CD4-positive, alpha-beta T cell (primary cell): ENCODE data around the gene GIGYF1. TPM values are rescaled to one million over a fixed set of nuclear protein-coding genes. Genes with fewer than 3 reads are reported as not detected.

Experiments used
- ATAC-seq: fragments of 200-7000 bp; cut with Tn5 transposase; one replicate; pipeline ENCODE4 v1.10.0; 2022; ENCODE audit warnings: mild to moderate bottlenecking; ENCODE audit not compliant: poor library complexity
- CTCF ChIA-PET: fragments of 350-600 bp; sonication (Branson Sonifier 250); formaldehyde crosslinking; loops from one replicate; lab custom pipeline; 2021; ENCODE audit warnings: antibody characterized with exemption, inconsistent platforms; lab: Charles Lee
- POLR2A ChIA-PET: fragments of 350-600 bp; sonication (Branson Sonifier 250); formaldehyde crosslinking; loops from one replicate; lab custom pipeline; 2021; ENCODE audit warnings: antibody characterized with exemption, inconsistent platforms; lab: Charles Lee
- DNase-seq, 14 experiments: peaks; one replicate each; pipeline ENCODE4 v3.0.0-alpha.2; 2013 to 2020; ENCODE audit warnings: mixed read lengths in 2 of 14
- H3K27ac ChIP-seq, 2 donors: one replicate each; pipeline versions ENCODE4 v1.5.1 to v1.7.0; 2013; ENCODE audit warnings: low read length in 2 of 2, low read depth in 1 of 2, mild to moderate bottlenecking in 1 of 2
- H3K27me3 ChIP-seq, 2 experiments: 1 replicate in 1 of 2; 2 replicates in 1 of 2; pipeline versions ENCODE4 v1.6.1 to v1.7.0; 2013; ENCODE audit warnings: low read length in 2 of 2, control low read depth in 1 of 2, mild to moderate bottlenecking in 1 of 2, moderate library complexity in 1 of 2; ENCODE audit not compliant: insufficient read depth in 2 of 2, control insufficient read depth in 1 of 2
- H3K36me3 ChIP-seq: one replicate; pipeline ENCODE4 v1.6.1; 2013; ENCODE audit warnings: low read length, control low read depth; ENCODE audit not compliant: insufficient read depth
- H3K4me1 ChIP-seq: one replicate; pipeline ENCODE4 v1.6.1; 2013; ENCODE audit warnings: low read length, control low read depth; ENCODE audit not compliant: insufficient read depth
- H3K4me3 ChIP-seq: one replicate; pipeline ENCODE4 v1.5.1; 2013; ENCODE audit warnings: mild to moderate bottlenecking, low read length, moderate library complexity
- H3K9me3 ChIP-seq, 2 experiments: 1 replicate in 1 of 2; 2 replicates in 1 of 2; pipeline versions ENCODE4 v1.6.1 to v1.7.0; 2013; ENCODE audit warnings: low read length in 2 of 2, mild to moderate bottlenecking in 2 of 2, control low read depth in 1 of 2, moderate library complexity in 1 of 2; ENCODE audit not compliant: control insufficient read depth in 1 of 2, insufficient read depth in 1 of 2
- H3K27ac Mint-ChIP-seq: one replicate; pipeline ENCODE4 v1.8.0; 2020; ENCODE audit warnings: mixed read lengths
- H3K27me3 Mint-ChIP-seq: one replicate; pipeline ENCODE4 v1.8.0; 2021; ENCODE audit warnings: mixed read lengths
- H3K36me3 Mint-ChIP-seq: one replicate; pipeline ENCODE4 v1.8.0; 2021; ENCODE audit warnings: low read depth, mixed read lengths
- H3K4me1 Mint-ChIP-seq: one replicate; pipeline ENCODE4 v1.8.0; 2021; ENCODE audit warnings: low read depth, mixed read lengths
- H3K4me3 Mint-ChIP-seq: one replicate; pipeline ENCODE4 v1.8.0; 2020; ENCODE audit warnings: mild to moderate bottlenecking, mixed read lengths
- H3K9me3 Mint-ChIP-seq: one replicate; pipeline ENCODE4 v1.8.0; 2020; ENCODE audit warnings: mixed read lengths
- CTCF ChIP-seq: fragments of 200-600 bp; IDR thresholded peaks from one replicate; pipeline ENCODE4 v1.8.0; 2022; ENCODE audit warnings: antibody characterized with exemption, mild to moderate bottlenecking
- intact Hi-C, 2 experiments: fragments of 100-400 bp; cut with DNase I in 1 of 2; cut with micrococcal nuclease in 1 of 2; formaldehyde crosslinking; loops; one replicate each; pipeline versions ENCODE4 v1.15.1 to v1.9.0; 2023 to 2025; cut with DNase I, micrococcal nuclease
- total RNA-seq, 174 experiments: library from RNA in 2 of 174; stranded (reverse) in 2 of 174; gene quantifications; one replicate each; pipeline ENCODE4 v1.2.3 and lab custom pipeline; 2021 to 2026

GIGYF1 gene
- total RNA-seq, 2 experiments from 2014 or later: 75.5 to 78.8 TPM

DNA sequence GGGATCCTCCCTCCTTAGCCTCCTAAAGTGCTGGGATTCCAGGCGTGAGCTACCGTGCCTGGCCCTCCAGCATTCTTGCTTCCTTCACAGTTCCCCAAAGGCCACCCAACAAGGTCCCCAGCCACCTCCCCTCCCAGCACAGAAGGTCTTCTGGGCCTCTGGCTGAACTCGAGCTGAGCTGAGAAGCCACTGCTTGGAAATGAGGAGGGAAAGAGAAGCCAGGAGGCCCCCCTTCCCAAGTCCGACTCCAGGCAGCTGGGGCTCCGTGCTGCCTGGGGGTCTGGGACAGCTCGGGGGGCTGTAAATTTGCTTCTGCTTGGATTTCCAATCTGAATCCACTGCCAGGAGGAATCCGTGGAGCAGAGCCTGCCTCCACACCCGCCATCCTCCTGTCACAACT, 20.7 kb upstream of the GIGYF1 start:
- intact Hi-C loops: no loop called here
- TF ChIP-seq CTCF: no peak
- DNase-seq (no peak), ATAC-seq (no peak)
- H3K27me3 Mint-ChIP-seq: peaks cover 18% of the 10 kb centered on the region
- CTCF ChIA-PET: no interaction called here
- no peak overlapping the region for H3K27ac ChIP-seq
- H3K9me3 ChIP-seq: peaks cover 0 to 14% of the 10 kb centered on the region in 2 experiments
- peaks cover 6% of the 10 kb centered on the region in 2 experiments for H3K27me3 ChIP-seq
- H3K27ac Mint-ChIP-seq: no peak overlapping the region
- H3K9me3 Mint-ChIP-seq: peaks cover 5% of the 10 kb centered on the region
- no peaks in the 10 kb centered on the region for H3K36me3 Mint-ChIP-seq
- H3K4me1 Mint-ChIP-seq: no peaks in the 10 kb centered on the region
- no peak overlapping the region for H3K4me3 Mint-ChIP-seq
- POLR2A ChIA-PET: no interaction called here
- no peaks in the 10 kb centered on the region for H3K4me1 ChIP-seq
- no peaks in the 10 kb centered on the region for H3K36me3 ChIP-seq
- no peak overlapping the region for H3K4me3 ChIP-seq

- Histone ChIP-seq H3K4me1 (peaks cover 11% of the 10 kb centered on the region), H3K27ac (no peak overlapping the region), H3K9me3 (no peaks in the 10 kb centered on the region), H3K27me3 (no peaks in the 10 kb centered on the region), H3K36me3 (no peaks in the 10 kb centered on the region), H3K4me3 (no peak overlapping the region)
- intact Hi-C loops: no loop called here
- no peak for ATAC-seq
- no peak for TF ChIP-seq CTCF
- Mint-ChIP-seq H3K9me3 (no peaks in the 10 kb centered on the region), H3K36me3 (peaks cover 1% of the 10 kb centered on the region), H3K4me3 (no peak overlapping the region), H3K27me3 (no peaks in the 10 kb centered on the region), H3K27ac (no peak overlapping the region), H3K4me1 (peaks cover 8% of the 10 kb centered on the region)
- DNase-seq: no peak
- POLR2A ChIA-PET: no interaction called here
- CTCF ChIA-PET: interaction anchor here (0.8 kb wide), 1 partner anchor 102 kb away, joined by 3 read pairs; no protein-coding TSS in a partner anchor
Measured at GRCh38 chr7:100711369-100711768, 17.3 kb upstream of the GIGYF1 start.

GRCh38 chr7:100710452-100710851, 16.4 kb upstream of the GIGYF1 start:
- H3K9me3 Mint-ChIP-seq: no peaks in the 10 kb centered on the region
- no peaks in the 10 kb centered on the region for H3K36me3 ChIP-seq
- ATAC-seq (no peak), DNase-seq (no peak)
- intact Hi-C loops: no loop called here
- H3K36me3 Mint-ChIP-seq: peaks cover 9% of the 10 kb centered on the region
- H3K4me1 ChIP-seq: peaks cover 16% of the 10 kb centered on the region
- ChIA-PET CTCF (no interaction called here), POLR2A (no interaction called here)
- no peak overlapping the region for H3K4me3 Mint-ChIP-seq
- no peaks in the 10 kb centered on the region for H3K27me3 Mint-ChIP-seq
- H3K4me3 ChIP-seq: no peak overlapping the region
- no peak overlapping the region for H3K27ac ChIP-seq
- peaks cover 14% of the 10 kb centered on the region for H3K4me1 Mint-ChIP-seq
- no peaks in the 10 kb centered on the region for H3K27me3 ChIP-seq
- no peak for TF ChIP-seq CTCF
- no peak overlapping the region for H3K27ac Mint-ChIP-seq
- H3K9me3 ChIP-seq: no peaks in the 10 kb centered on the region
